K562 (cell line): ENCODE measurements around the gene OTULINL. TPM values are rescaled to one million over a fixed set of nuclear protein-coding genes. Genes with fewer than 3 reads are reported as not detected.

Source experiments
- ATAC-seq: fragments of 200-7000 bp; cut with Tn5 transposase; 3 replicates; pipeline ENCODE4 v1.9.1; 2020; ENCODE audit warnings: moderate library complexity
- BruUV-seq: library from RNA; stranded (reverse); fragments of 400-500 nt; replicated peaks from 2 replicates; lab custom pipeline; 2021; lab: Mats Ljungman, UMichigan
- CTCF ChIA-PET: fragments of 300-600 bp; formaldehyde crosslinking; extraction: SDS; loops from one replicate; lab custom pipeline; 2021; ENCODE audit warnings: low intra/inter-chr PET ratio; lab: Yijun Ruan, JAX
- POLR2A ChIA-PET: fragments of 300-600, 350-650 bp; sonication (Branson Sonifier 250); formaldehyde crosslinking; extraction: SDS; loops from one replicate; lab custom pipeline; 2021; ENCODE audit warnings: antibody characterized with exemption, inconsistent platforms; lab: Yijun Ruan, JAX
- DNase-seq, 4 experiments: peaks; one replicate each; pipeline versions ENCODE4 v3.0.0 to v3.0.0-alpha.2; 2011 to 2018; ENCODE audit warnings: low spot score in 3 of 4, mixed read lengths in 3 of 4; ENCODE audit errors: extremely low read depth in 1 of 4
- FAIRE-seq: peaks from 2 replicates; lab custom pipeline; 2011; peaks lifted over from hg19 to GRCh38; lab: Jason Lieb, UNC
- H2AFZ ChIP-seq: 2 replicates; pipeline ENCODE4 v1.6.0; 2011; ENCODE audit warnings: low read depth, low read length, control low read depth, inconsistent platforms
- H3K27ac ChIP-seq: fragments of 200-600 bp; 3 replicates; pipeline ENCODE4 v1.8.0; 2011; ENCODE audit warnings: low read depth, mild to moderate bottlenecking, control low read depth, inconsistent platforms, low read length, moderate library complexity, mixed read lengths; ENCODE audit errors: extremely low read depth
- H3K27me3 ChIP-seq, 2 experiments: fragments of 300-600 bp in 1 of 2; 2 replicates in 1 of 2; 3 replicates in 1 of 2; pipeline versions ENCODE4 v1.6.0 to v1.8.0; 2011; ENCODE audit warnings: inconsistent platforms in 2 of 2, low read length in 2 of 2, mild to moderate bottlenecking in 1 of 2, mixed read lengths in 1 of 2, moderate library complexity in 1 of 2; ENCODE audit not compliant: control insufficient read depth in 2 of 2, insufficient read depth in 2 of 2
- H3K36me3 ChIP-seq: fragments of 300-600 bp; 3 replicates; pipeline ENCODE4 v1.8.0; 2011; ENCODE audit warnings: mild to moderate bottlenecking, low read length, inconsistent platforms; ENCODE audit not compliant: control insufficient read depth, insufficient read depth
- H3K4me1 ChIP-seq, 2 experiments: fragments of 200-600 bp in 1 of 2; replicated peaks in 1 of 2; 2 replicates in 1 of 2; 3 replicates in 1 of 2; pipeline versions ENCODE4 v1.5.1 to v1.8.0; 2011; ENCODE audit warnings: inconsistent platforms in 2 of 2, low read length in 2 of 2, mild to moderate bottlenecking in 1 of 2, mixed read lengths in 1 of 2, moderate library complexity in 1 of 2; ENCODE audit not compliant: control insufficient read depth in 2 of 2, insufficient read depth in 2 of 2
- H3K4me2 ChIP-seq: 2 replicates; pipeline ENCODE4 v1.6.1; 2011; ENCODE audit warnings: low read length, control low read depth, inconsistent platforms, mixed read lengths; ENCODE audit not compliant: insufficient read depth
- H3K4me3 ChIP-seq: fragments of 200-600 bp; sonication (generic), shearing (Covaris generic); 2 replicates; pipeline ENCODE4 v1.5.1; 2016; ENCODE audit warnings: control low read depth, inconsistent platforms
- H3K79me2 ChIP-seq: fragments of 200-600 bp; 3 replicates; pipeline ENCODE4 v1.8.0; 2011; ENCODE audit warnings: low read length, inconsistent platforms; ENCODE audit not compliant: control insufficient read depth, insufficient read depth
- H3K9ac ChIP-seq, 2 experiments: 2 replicates each; pipeline versions ENCODE4 v1.6.0 to v1.6.1; 2011; ENCODE audit warnings: low read depth in 2 of 2, low read length in 2 of 2, control low read depth in 1 of 2, inconsistent platforms in 1 of 2, mild to moderate bottlenecking in 1 of 2, mixed read lengths in 1 of 2; ENCODE audit not compliant: insufficient read depth in 1 of 2
- H3K9me1 ChIP-seq: one replicate; pipeline ENCODE4 v1.6.0; 2011; ENCODE audit warnings: inconsistent platforms, mild to moderate bottlenecking, low read length, moderate library complexity; ENCODE audit not compliant: control insufficient read depth, insufficient read depth
- H3K9me3 ChIP-seq: replicated peaks from 2 replicates; pipeline ENCODE4 v1.5.1; 2011; ENCODE audit warnings: low read depth, low read length, inconsistent platforms; ENCODE audit not compliant: control insufficient read depth, insufficient read depth
- H4K20me1 ChIP-seq: replicated peaks from 2 replicates; pipeline ENCODE4 v1.6.1; 2011; ENCODE audit warnings: low read length, inconsistent platforms, mixed read lengths; ENCODE audit not compliant: control insufficient read depth, insufficient read depth
- BRCA1 ChIP-seq, 2 experiments: fragments of 450-650 bp in 1 of 2; sonication (generic) in 1 of 2; formaldehyde crosslinking in 1 of 2; IDR thresholded peaks; 2 replicates each; pipeline versions ENCODE4 v1.5.0 to v1.6.1; 2017 to 2020; ENCODE audit warnings: mild to moderate bottlenecking in 1 of 2, missing genetic modification reagents in 1 of 2
- GTF2F1 ChIP-seq: IDR thresholded peaks from 2 replicates; pipeline ENCODE4 v1.6.1; 2011; ENCODE audit warnings: low read depth, low read length, improper control_type of control experiment
- SIN3A ChIP-seq, 2 experiments: fragments of 150-350 bp in 1 of 2; IDR thresholded peaks; 2 replicates each; pipeline ENCODE4 v1.6.1; 2011 to 2016; ENCODE audit warnings: borderline replicate concordance in 2 of 2, low read depth in 2 of 2, low read length in 2 of 2, mild to moderate bottlenecking in 2 of 2, moderate library complexity in 2 of 2; ENCODE audit not compliant: control insufficient read depth in 1 of 2
- TEAD1 ChIP-seq, 2 experiments: fragments of 450-650 bp in 1 of 2; sonication (generic) in 1 of 2; formaldehyde crosslinking; IDR thresholded peaks; 2 replicates each; pipeline versions ENCODE4 v1.4.0 to v1.8.0; 2020 to 2022; ENCODE audit warnings: mild to moderate bottlenecking in 2 of 2, missing genetic modification reagents in 1 of 2
- ZNF12 ChIP-seq: sonication (generic); formaldehyde crosslinking; IDR thresholded peaks from 2 replicates; pipeline ENCODE4 v1.4.0; 2020; ENCODE audit warnings: mild to moderate bottlenecking, missing genetic modification reagents
- ZNF347 ChIP-seq: fragments of 450-650 bp; formaldehyde crosslinking; IDR thresholded peaks from 2 replicates; pipeline ENCODE4 v1.4.0; 2020; ENCODE audit warnings: low read depth, mild to moderate bottlenecking, moderate library complexity
- ZNF561 ChIP-seq: fragments of 450-650 bp; formaldehyde crosslinking; conservative IDR thresholded peaks from 2 replicates; pipeline ENCODE4 v1.4.0; 2020; ENCODE audit warnings: mild to moderate bottlenecking, moderate library complexity
- ZNF57 ChIP-seq: fragments of 450-650 bp; formaldehyde crosslinking; IDR thresholded peaks from 2 replicates; pipeline ENCODE4 v1.4.0; 2020; ENCODE audit warnings: mild to moderate bottlenecking, moderate library complexity
- ZNF589 ChIP-seq: fragments of 200-800 bp; sonication (Bioruptor generic); IDR thresholded peaks from 2 replicates; pipeline ENCODE4 v1.6.1; 2016; ENCODE audit warnings: low read depth, missing genetic modification characterization, missing compliant biosample characterization
- ZNF785 ChIP-seq: fragments of 250-450 bp; sonication (Bioruptor Pico); IDR thresholded peaks from 2 replicates; pipeline ENCODE4 v1.4.0; 2020; ENCODE audit warnings: mild to moderate bottlenecking
- WGBS: fragments of 100-300 bp; shearing (Covaris generic); methylation state at CpG from one replicate; pipeline ENCODE4 v1.1.6; 2016; ENCODE audit warnings: low coverage, mixed read lengths; ENCODE audit not compliant: insufficient coverage; ENCODE audit errors: missing lambda C conversion rate; 5-methylcytosine and 5-hydroxymethylcytosine counted together
- in situ Hi-C: fragments of 300-500 bp; cut with MboI; formaldehyde crosslinking; loops from 4 replicates; pipeline ENCODE4 v1.15.0; 2018; ENCODE audit warnings: inconsistent platforms, mixed read lengths
- intact Hi-C: fragments of 100-400 bp; cut with micrococcal nuclease; formaldehyde crosslinking; loops from 2 replicates; pipeline ENCODE4 v1.14.2; 2022
- polyA plus RNA-seq, 8 experiments: library from polyadenylated mRNA; depleted of rRNA in 4 of 8; stranded (reverse) in 5 of 8; unstranded in 3 of 8; fragments of >200 nt; fragmentation: Nextera tagmentation in 2 of 8; fragmentation: Illumina TruSeq in 1 of 8; extraction: Ambion mirVana in 2 of 8; extraction: Trizol in 1 of 8; gene quantifications; 2 replicates each; pipeline versions ENCODE4 v1.2.1 to v1.2.3, GENCODE V29; 2011 to 2014; ENCODE audit warnings: inconsistent platforms in 1 of 8, missing spikeins in 1 of 8
- total RNA-seq, 7 experiments: library from RNA; depleted of rRNA in 6 of 7; stranded (reverse); fragments of >200 nt in 6 of 7; fragmentation: Illumina TruSeq in 2 of 7; extraction: Trizol in 2 of 7; gene quantifications; 2 replicates each; pipeline versions ENCODE4 v1.2.1 to v1.2.3, GENCODE V29; 2011 to 2021; ENCODE audit warnings: low replicate concordance in 1 of 7
- TF ChIP-seq, protein P1 (sequence below): fragments of 250-450 bp; sonication (Bioruptor Pico); IDR thresholded peaks from 2 replicates; pipeline ENCODE4 v1.8.0; 2021; ENCODE audit warnings: mild to moderate bottlenecking, moderate library complexity
- TF ChIP-seq, protein P2 (sequence below): sonication (generic); formaldehyde crosslinking; IDR thresholded peaks from 2 replicates; pipeline ENCODE4 v1.8.1; 2023; ENCODE audit warnings: mild to moderate bottlenecking, missing genetic modification reagents
- TF ChIP-seq, protein P3 (sequence below): fragments of 450-650 bp; formaldehyde crosslinking; IDR thresholded peaks from 2 replicates; pipeline ENCODE4 v1.4.0; 2022; ENCODE audit warnings: mild to moderate bottlenecking, moderate library complexity
- TF ChIP-seq, protein P4 (sequence below): fragments of 250-450 bp; sonication (Bioruptor Pico); IDR thresholded peaks from 2 replicates; pipeline ENCODE4 v1.8.0; 2021; ENCODE audit warnings: borderline replicate concordance, mild to moderate bottlenecking, moderate library complexity; ENCODE audit not compliant: poor library complexity, severe bottlenecking

Gene OTULINL
- total and polyA plus RNA-seq, 9 of the 15 experiments (the other 6 are each of a cell fraction or from before 2014, with no cell fraction given) = 0.13 to 0.18 TPM; not detected in 7

DNA sequence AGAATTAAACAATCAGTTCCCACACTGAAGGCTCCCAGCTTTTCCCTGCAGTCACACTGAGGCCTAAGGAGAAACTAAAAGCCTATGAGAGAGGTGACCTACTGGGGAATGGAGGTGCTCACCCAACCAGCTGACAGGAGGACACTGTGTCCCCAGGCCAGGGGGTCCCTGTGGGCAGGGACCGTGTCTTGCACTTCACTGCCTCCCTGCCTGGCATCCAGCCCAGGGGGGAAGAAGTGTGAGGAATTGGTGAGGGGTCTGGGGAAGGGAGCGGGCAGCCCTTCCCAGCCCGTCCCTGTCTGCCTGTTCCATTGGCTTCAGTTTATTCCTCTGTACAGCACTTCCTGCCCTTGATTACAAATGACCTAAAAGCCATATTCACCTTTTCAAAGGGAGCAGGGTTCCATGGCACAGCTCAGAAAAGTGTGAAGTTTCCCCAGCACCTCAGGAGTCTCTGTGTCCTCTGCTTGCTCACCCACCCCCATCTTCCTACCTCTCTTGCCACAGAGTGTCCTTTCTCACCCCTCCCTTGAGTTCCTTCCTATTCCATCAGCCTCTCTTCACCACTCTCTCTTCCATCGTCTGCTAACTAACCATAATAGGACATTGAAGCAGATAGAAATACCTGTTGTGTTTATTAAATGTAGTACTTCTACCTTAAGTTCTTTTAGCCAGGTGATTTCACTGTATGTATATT, 12.9 kb downstream of the OTULINL start:
- TF ChIP-seq, protein P1, sequence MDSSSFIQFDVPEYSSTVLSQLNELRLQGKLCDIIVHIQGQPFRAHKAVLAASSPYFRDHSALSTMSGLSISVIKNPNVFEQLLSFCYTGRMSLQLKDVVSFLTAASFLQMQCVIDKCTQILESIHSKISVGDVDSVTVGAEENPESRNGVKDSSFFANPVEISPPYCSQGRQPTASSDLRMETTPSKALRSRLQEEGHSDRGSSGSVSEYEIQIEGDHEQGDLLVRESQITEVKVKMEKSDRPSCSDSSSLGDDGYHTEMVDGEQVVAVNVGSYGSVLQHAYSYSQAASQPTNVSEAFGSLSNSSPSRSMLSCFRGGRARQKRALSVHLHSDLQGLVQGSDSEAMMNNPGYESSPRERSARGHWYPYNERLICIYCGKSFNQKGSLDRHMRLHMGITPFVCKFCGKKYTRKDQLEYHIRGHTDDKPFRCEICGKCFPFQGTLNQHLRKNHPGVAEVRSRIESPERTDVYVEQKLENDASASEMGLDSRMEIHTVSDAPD (CRISPR knock-in tag) = no peak
- TF ChIP-seq GTF2F1 (no peak), SIN3A (IDR thresholded peaks at IDR 0.05; ENCODE audit: borderline replicate concordance in 2 of 2, control insufficient read depth in 1 of 2, low read depth in 2 of 2, low read length in 2 of 2) (no peak), ZNF561 (no peak), ZNF12 (no peak), ZNF589 (CRISPR knock-in tag) (no peak), ZNF785 (CRISPR knock-in tag) (no peak), ZNF347 (CRISPR knock-in tag) (no peak), TEAD1 (CRISPR knock-in tag; IDR thresholded peaks at IDR 0.05) (no peak), ZNF57 (no peak), BRCA1 (IDR thresholded peaks at IDR 0.05) (no peak), BRCA1 (CRISPR knock-in tag; IDR thresholded peaks at IDR 0.05) (no peak)
- TF ChIP-seq, protein P2, sequence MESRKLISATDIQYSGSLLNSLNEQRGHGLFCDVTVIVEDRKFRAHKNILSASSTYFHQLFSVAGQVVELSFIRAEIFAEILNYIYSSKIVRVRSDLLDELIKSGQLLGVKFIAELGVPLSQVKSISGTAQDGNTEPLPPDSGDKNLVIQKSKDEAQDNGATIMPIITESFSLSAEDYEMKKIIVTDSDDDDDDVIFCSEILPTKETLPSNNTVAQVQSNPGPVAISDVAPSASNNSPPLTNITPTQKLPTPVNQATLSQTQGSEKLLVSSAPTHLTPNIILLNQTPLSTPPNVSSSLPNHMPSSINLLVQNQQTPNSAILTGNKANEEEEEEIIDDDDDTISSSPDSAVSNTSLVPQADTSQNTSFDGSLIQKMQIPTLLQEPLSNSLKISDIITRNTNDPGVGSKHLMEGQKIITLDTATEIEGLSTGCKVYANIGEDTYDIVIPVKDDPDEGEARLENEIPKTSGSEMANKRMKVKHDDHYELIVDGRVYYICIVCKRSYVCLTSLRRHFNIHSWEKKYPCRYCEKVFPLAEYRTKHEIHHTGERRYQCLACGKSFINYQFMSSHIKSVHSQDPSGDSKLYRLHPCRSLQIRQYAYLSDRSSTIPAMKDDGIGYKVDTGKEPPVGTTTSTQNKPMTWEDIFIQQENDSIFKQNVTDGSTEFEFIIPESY (CRISPR knock-in tag) = no peak
- TF ChIP-seq, protein P3, sequence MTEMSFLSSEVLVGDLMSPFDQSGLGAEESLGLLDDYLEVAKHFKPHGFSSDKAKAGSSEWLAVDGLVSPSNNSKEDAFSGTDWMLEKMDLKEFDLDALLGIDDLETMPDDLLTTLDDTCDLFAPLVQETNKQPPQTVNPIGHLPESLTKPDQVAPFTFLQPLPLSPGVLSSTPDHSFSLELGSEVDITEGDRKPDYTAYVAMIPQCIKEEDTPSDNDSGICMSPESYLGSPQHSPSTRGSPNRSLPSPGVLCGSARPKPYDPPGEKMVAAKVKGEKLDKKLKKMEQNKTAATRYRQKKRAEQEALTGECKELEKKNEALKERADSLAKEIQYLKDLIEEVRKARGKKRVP (CRISPR knock-in tag) = no peak
- TF ChIP-seq, protein P4, sequence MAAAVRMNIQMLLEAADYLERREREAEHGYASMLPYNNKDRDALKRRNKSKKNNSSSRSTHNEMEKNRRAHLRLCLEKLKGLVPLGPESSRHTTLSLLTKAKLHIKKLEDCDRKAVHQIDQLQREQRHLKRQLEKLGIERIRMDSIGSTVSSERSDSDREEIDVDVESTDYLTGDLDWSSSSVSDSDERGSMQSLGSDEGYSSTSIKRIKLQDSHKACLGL (CRISPR knock-in tag) = no peak
- Histone ChIP-seq H3K4me3 (no peak overlapping the region), H3K79me2 (no peaks in the 10 kb centered on the region), H3K27ac (no peak overlapping the region), H4K20me1 (no peaks in the 10 kb centered on the region), H3K9me3 (no peaks in the 10 kb centered on the region), H3K27me3 (no peaks in the 10 kb centered on the region), H3K4me1 (no peaks in the 10 kb centered on the region), H3K9ac (no peak overlapping the region), H3K4me2 (no peak overlapping the region), H3K36me3 (no peaks in the 10 kb centered on the region; the same call in 2 of the 3 replicates), H3K9me1 (no peaks in the 10 kb centered on the region), H2AFZ (no peak overlapping the region)
- ChIA-PET CTCF (no interaction called here), POLR2A (no interaction called here)
- no peak for DNase-seq
- intact Hi-C loops (no loop called here), in situ Hi-C loops (no loop called here)
- no peak for ATAC-seq
- WGBS = 1% methylated on average over 4 of the region's 4 CpGs
- no TSS peak for BruUV-seq
- FAIRE-seq = no peak
